ENCODE data around the gene PGAP3.

- no peak for TF ChIP-seq POLR2A (IDR thresholded peaks at IDR 0.05; ENCODE audit: low read length)
- TF ChIP-seq GATA1 (IDR thresholded peaks at IDR 0.05; ENCODE audit: low read depth, low read length): no peak
Observed at GRCh38 chr17:39711851-39712250, 24.0 kb upstream of the PGAP3 start.
